H9 (cell line): ENCODE measurements around the gene MON1A. TPM values are rescaled to one million over a fixed set of nuclear protein-coding genes. Genes with fewer than 3 reads are reported as not detected.

Experiments
- DNase-seq: peaks from one replicate; pipeline ENCODE4 v3.0.0-alpha.2; 2017
- H2AFZ ChIP-seq: one replicate; pipeline ENCODE4 v1.6.1; 2013; ENCODE audit warnings: mild to moderate bottlenecking, low read length, control low read depth, moderate library complexity
- H2AK5ac ChIP-seq: 2 replicates; pipeline ENCODE4 v1.6.1; 2013; ENCODE audit warnings: low read length, control low read depth, mixed read lengths; ENCODE audit not compliant: insufficient read length
- H2BK120ac ChIP-seq: one replicate; pipeline ENCODE4 v1.6.1; 2013; ENCODE audit warnings: low read depth, mild to moderate bottlenecking, low read length, control low read depth, inconsistent platforms; ENCODE audit not compliant: poor library complexity, severe bottlenecking
- H2BK12ac ChIP-seq: 2 replicates; pipeline ENCODE4 v1.6.1; 2013; ENCODE audit warnings: low read length, control low read depth, mixed read lengths, low read depth; ENCODE audit not compliant: insufficient read length
- H2BK15ac ChIP-seq: 2 replicates; pipeline ENCODE4 v1.6.1; 2013; ENCODE audit warnings: low read depth, low read length, control low read depth
- H2BK20ac ChIP-seq: one replicate; pipeline ENCODE4 v1.6.1; 2013; ENCODE audit warnings: low read depth, mild to moderate bottlenecking, low read length, control low read depth, inconsistent platforms; ENCODE audit not compliant: poor library complexity, severe bottlenecking
- H2BK5ac ChIP-seq: 2 replicates; pipeline ENCODE4 v1.6.1; 2013; ENCODE audit warnings: low read length, control low read depth, mixed read lengths; ENCODE audit not compliant: insufficient read length
- H3K14ac ChIP-seq: 2 replicates; pipeline ENCODE4 v1.6.1; 2013; ENCODE audit warnings: low read length, control low read depth; ENCODE audit not compliant: insufficient read depth
- H3K18ac ChIP-seq: 2 replicates; pipeline ENCODE4 v1.6.1; 2013; ENCODE audit warnings: low read depth, mild to moderate bottlenecking, mixed read lengths, low read length, control low read depth; ENCODE audit not compliant: insufficient read length
- H3K23ac ChIP-seq: 2 replicates; pipeline ENCODE4 v1.6.1; 2013; ENCODE audit warnings: low read length, control low read depth, mixed read lengths, low read depth; ENCODE audit not compliant: insufficient read length
- H3K23me2 ChIP-seq: 2 replicates; pipeline ENCODE4 v1.6.1; 2013; ENCODE audit warnings: low read depth, mild to moderate bottlenecking, mixed read lengths, low read length, control low read depth; ENCODE audit not compliant: insufficient read length, poor library complexity, severe bottlenecking
- H3K27ac ChIP-seq: 2 replicates; pipeline ENCODE4 v1.5.1; 2013; ENCODE audit warnings: low read length, control low read depth, mixed read lengths, low read depth; ENCODE audit not compliant: insufficient read length
- H3K27me3 ChIP-seq: 2 replicates; pipeline ENCODE4 v1.6.1; 2013; ENCODE audit warnings: low read length, control low read depth, inconsistent platforms; ENCODE audit not compliant: insufficient read depth
- H3K4ac ChIP-seq: 2 replicates; pipeline ENCODE4 v1.6.1; 2013; ENCODE audit warnings: low read depth, mild to moderate bottlenecking, control low read depth, inconsistent platforms, low read length, moderate library complexity
- H3K4me1 ChIP-seq: 2 replicates; pipeline ENCODE4 v1.6.1; 2013; ENCODE audit warnings: low read length, control low read depth, inconsistent platforms; ENCODE audit not compliant: insufficient read depth
- H3K4me2 ChIP-seq: 2 replicates; pipeline ENCODE4 v1.6.1; 2013; ENCODE audit warnings: low read length, control low read depth, mixed read lengths; ENCODE audit not compliant: insufficient read length, insufficient read depth
- H3K56ac ChIP-seq: 2 replicates; pipeline ENCODE4 v1.6.1; 2013; ENCODE audit warnings: low read depth, mild to moderate bottlenecking, mixed read lengths, low read length, control low read depth; ENCODE audit not compliant: insufficient read length
- H3K79me1 ChIP-seq: 2 replicates; pipeline ENCODE4 v1.6.1; 2013; ENCODE audit warnings: low read depth, mild to moderate bottlenecking, moderate library complexity, low read length, control low read depth, inconsistent platforms; ENCODE audit not compliant: insufficient read depth, poor library complexity, severe bottlenecking
- H3K79me2 ChIP-seq: 2 replicates; pipeline ENCODE4 v1.6.1; 2013; ENCODE audit warnings: low read length, control low read depth, inconsistent platforms; ENCODE audit not compliant: insufficient read depth
- H3K9ac ChIP-seq: 2 replicates; pipeline ENCODE4 v1.6.1; 2013; ENCODE audit warnings: low read length, control low read depth, mixed read lengths; ENCODE audit not compliant: insufficient read length; ENCODE audit errors: extremely low read depth
- H3K9me3 ChIP-seq: one replicate; pipeline ENCODE4 v1.6.1; 2013; ENCODE audit warnings: low read depth, low read length, inconsistent platforms; ENCODE audit not compliant: control insufficient read depth
- H3T11ph ChIP-seq: one replicate; pipeline ENCODE4 v1.6.1; 2013; ENCODE audit warnings: mild to moderate bottlenecking, low read length, control low read depth, inconsistent platforms
- H4K20me1 ChIP-seq: one replicate; pipeline ENCODE4 v1.6.1; 2013; ENCODE audit not compliant: control insufficient read depth, insufficient read length, insufficient read depth
- H4K5ac ChIP-seq: 2 replicates; pipeline ENCODE4 v1.6.1; 2013; ENCODE audit warnings: low read depth, mild to moderate bottlenecking, mixed read lengths, low read length, control low read depth; ENCODE audit not compliant: insufficient read length
- H4K8ac ChIP-seq: replicated peaks from 2 replicates; pipeline ENCODE4 v1.6.1; 2013; ENCODE audit warnings: low read length, control low read depth, mixed read lengths, low read depth; ENCODE audit not compliant: insufficient read length
- H4K91ac ChIP-seq: 2 replicates; pipeline ENCODE4 v1.6.1; 2013; ENCODE audit warnings: low read depth, mild to moderate bottlenecking, moderate library complexity, mixed read lengths, low read length, control low read depth; ENCODE audit not compliant: insufficient read length
- H3K27ac Mint-ChIP-seq, 3 experiments: 2 replicates in 2 of 3; 3 replicates in 1 of 3; pipeline ENCODE4 v1.8.0; 2020 to 2021; ENCODE audit warnings: mixed read lengths in 3 of 3, mild to moderate bottlenecking in 1 of 3, moderate library complexity in 1 of 3
- H3K27me3 Mint-ChIP-seq: 2 replicates; pipeline ENCODE4 v1.8.0; 2021; ENCODE audit warnings: low read depth, mild to moderate bottlenecking, moderate library complexity, mixed read lengths
- H3K36me3 Mint-ChIP-seq, 3 experiments: 2 replicates in 2 of 3; 3 replicates in 1 of 3; pipeline ENCODE4 v1.8.0; 2020 to 2021; ENCODE audit warnings: low read depth in 3 of 3, mixed read lengths in 3 of 3; ENCODE audit not compliant: insufficient read depth in 1 of 3
- H3K4me1 Mint-ChIP-seq, 2 experiments: 2 replicates each; pipeline ENCODE4 v1.8.0; 2020; ENCODE audit warnings: mixed read lengths in 2 of 2
- H3K4me3 Mint-ChIP-seq, 2 experiments: 2 replicates in 1 of 2; 3 replicates in 1 of 2; pipeline ENCODE4 v1.8.0; 2020 to 2021; ENCODE audit warnings: mild to moderate bottlenecking in 2 of 2, mixed read lengths in 2 of 2, moderate library complexity in 1 of 2
- H3K9me3 Mint-ChIP-seq, 2 experiments: 2 replicates in 1 of 2; 3 replicates in 1 of 2; pipeline ENCODE4 v1.8.0; 2020; ENCODE audit warnings: mild to moderate bottlenecking in 2 of 2, mixed read lengths in 2 of 2, moderate library complexity in 1 of 2
- WGBS: extraction: QIAGEN DNeasy Blood & Tissue Kit; methylation state at CpG from one replicate; pipeline ENCODE4 v1.1.7; 2013; ENCODE audit warnings: missing lambda C conversion rate, low lambda C conversion rate, mixed read lengths; ENCODE audit not compliant: insufficient read length; ENCODE audit errors: extremely low coverage; 5-methylcytosine and 5-hydroxymethylcytosine counted together
- total RNA-seq: library from RNA; stranded (reverse); gene quantifications from 2 replicates; pipeline ENCODE4 v1.2.1, GENCODE V29; 2021
- TF ChIP-seq, protein P1 (sequence below): fragments of 200-600 bp; sonication (generic); conservative IDR thresholded peaks from 3 replicates; pipeline ENCODE4 v1.8.0; 2021; ENCODE audit warnings: antibody characterized with exemption, mild to moderate bottlenecking

The MON1A gene
- total RNA-seq, 1 experiment from 2014 or later = 10.0 TPM

- H3K23ac ChIP-seq = no peak overlapping the region
- no peak overlapping the region for H2BK15ac ChIP-seq
- no peaks in the 10 kb centered on the region for H3K23me2 ChIP-seq
- no peak overlapping the region for H2BK20ac ChIP-seq
- no peak overlapping the region for H4K91ac ChIP-seq
- TF ChIP-seq, protein P1, sequence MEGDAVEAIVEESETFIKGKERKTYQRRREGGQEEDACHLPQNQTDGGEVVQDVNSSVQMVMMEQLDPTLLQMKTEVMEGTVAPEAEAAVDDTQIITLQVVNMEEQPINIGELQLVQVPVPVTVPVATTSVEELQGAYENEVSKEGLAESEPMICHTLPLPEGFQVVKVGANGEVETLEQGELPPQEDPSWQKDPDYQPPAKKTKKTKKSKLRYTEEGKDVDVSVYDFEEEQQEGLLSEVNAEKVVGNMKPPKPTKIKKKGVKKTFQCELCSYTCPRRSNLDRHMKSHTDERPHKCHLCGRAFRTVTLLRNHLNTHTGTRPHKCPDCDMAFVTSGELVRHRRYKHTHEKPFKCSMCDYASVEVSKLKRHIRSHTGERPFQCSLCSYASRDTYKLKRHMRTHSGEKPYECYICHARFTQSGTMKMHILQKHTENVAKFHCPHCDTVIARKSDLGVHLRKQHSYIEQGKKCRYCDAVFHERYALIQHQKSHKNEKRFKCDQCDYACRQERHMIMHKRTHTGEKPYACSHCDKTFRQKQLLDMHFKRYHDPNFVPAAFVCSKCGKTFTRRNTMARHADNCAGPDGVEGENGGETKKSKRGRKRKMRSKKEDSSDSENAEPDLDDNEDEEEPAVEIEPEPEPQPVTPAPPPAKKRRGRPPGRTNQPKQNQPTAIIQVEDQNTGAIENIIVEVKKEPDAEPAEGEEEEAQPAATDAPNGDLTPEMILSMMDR = no peak
- H2BK5ac ChIP-seq = no peak overlapping the region
- no peak overlapping the region for H2BK12ac ChIP-seq
- H3K4me1 ChIP-seq = 0 out of 2 replicates have a peak, but pooled peaks cover 3% of the 10 kb centered on the region
- H3K18ac ChIP-seq = no peak overlapping the region
- no peak overlapping the region for H2AK5ac ChIP-seq
- no peak overlapping the region for H4K5ac ChIP-seq
- Mint-ChIP-seq H3K36me3 (peaks cover 21 to 32% (median 30%) of the 10 kb centered on the region in 3 experiments; a peak in 6 of 7 replicates), H3K9me3 (no peaks in the 10 kb centered on the region), H3K27ac (no peak overlapping the region; a peak in 2 of 7 replicates), H3K4me1 (peaks cover 8 to 12% of the 10 kb centered on the region in 2 experiments), H3K4me3 (no peak overlapping the region), H3K27me3 (no peaks in the 10 kb centered on the region)
- H3K4me2 ChIP-seq = no peak overlapping the region
- H3K14ac ChIP-seq = no peak overlapping the region
- H4K8ac ChIP-seq = no peak overlapping the region
- H3K79me2 ChIP-seq = peaks cover 3% of the 10 kb centered on the region; the same call in 1 of the 2 replicates
- H3K27me3 ChIP-seq = no peaks in the 10 kb centered on the region
- H3K9me3 ChIP-seq = no peaks in the 10 kb centered on the region
- no peaks in the 10 kb centered on the region for H4K20me1 ChIP-seq
- H2BK120ac ChIP-seq = no peak overlapping the region
- no peak overlapping the region for H2AFZ ChIP-seq
- no peak overlapping the region for H3K9ac ChIP-seq
- no peak overlapping the region for H3K56ac ChIP-seq
- no CpG with 5 or more reads among the region's 8 CpGs for WGBS
- no peaks in the 10 kb centered on the region for H3K79me1 ChIP-seq
- no peak overlapping the region for H3K4ac ChIP-seq
- H3T11ph ChIP-seq = no peak overlapping the region
- no peak for DNase-seq
- no peak overlapping the region for H3K27ac ChIP-seq
These were observed 38.7 kb upstream of the MON1A start for GRCh38 chr3:49968346-49968745.
